Measurements from ENCODE around the gene IL20RB.

- no peak for TF ChIP-seq EZH2 (IDR thresholded peaks at IDR 0.05; ENCODE audit: low read length)
- TF ChIP-seq CTCF (optimal IDR thresholded peaks at IDR 0.05 in 1 of 3, IDR thresholded peaks at IDR 0.05 in 1 of 3, conservative IDR thresholded peaks at IDR 0.05 in 1 of 3; ENCODE audit: extremely low read depth in 1 of 3, insufficient read depth in 2 of 3, low read length in 3 of 3) = no peak
Observed at GRCh38 chr3:137011153-137011552, 53.4 kb downstream of the IL20RB start.

Data from keratinocyte (primary cell).